ENCODE results near the gene DOCK3. TPM values are rescaled to one million over a fixed set of nuclear protein-coding genes. Genes with fewer than 3 reads are reported as not detected.

The DOCK3 gene
- polyA plus RNA-seq, 2 of the 4 experiments (the other 2 are of a cell fraction) = 0.40 to 0.46 TPM

DNA sequence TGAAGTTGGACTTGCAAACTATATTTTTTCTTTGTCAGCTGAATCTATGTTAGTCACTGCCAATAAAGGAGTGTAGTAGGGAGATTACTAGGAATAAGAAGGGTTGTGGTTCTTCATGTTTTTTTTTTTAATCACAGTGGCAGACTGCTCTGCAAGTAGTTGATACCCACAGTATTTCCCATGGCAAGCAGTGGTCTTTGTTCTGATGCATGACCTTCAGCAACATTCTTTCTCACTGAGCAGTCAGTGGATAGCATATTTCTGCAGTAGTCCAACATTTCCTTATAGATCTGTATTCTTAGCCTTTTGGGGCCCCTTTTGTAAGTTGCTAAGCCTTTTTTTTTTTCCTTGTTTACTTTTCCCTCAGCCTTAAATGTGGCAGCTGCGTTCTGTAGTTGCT lies 151.1 kb downstream of the DOCK3 start:
- DNase-seq (ENCODE audit: low read depth in 1 of 2, low spot score in 1 of 2) (no peak), FAIRE-seq (no peak), ATAC-seq (no peak)
- no peak overlapping the region for H3K4me3 ChIP-seq
- no peak overlapping the region for H3K4me2 ChIP-seq
- CTCF ChIA-PET = no interaction called here
- no peak for TF ChIP-seq BHLHE40 (IDR thresholded peaks at IDR 0.05; ENCODE audit: low read depth, low read length)
- TF ChIP-seq CHD4 (IDR thresholded peaks at IDR 0.05; ENCODE audit: borderline replicate concordance) = no peak
- TF ChIP-seq ZNF302 (CRISPR knock-in tag; IDR thresholded peaks at IDR 0.05) = no peak
- TF ChIP-seq, protein P1, sequence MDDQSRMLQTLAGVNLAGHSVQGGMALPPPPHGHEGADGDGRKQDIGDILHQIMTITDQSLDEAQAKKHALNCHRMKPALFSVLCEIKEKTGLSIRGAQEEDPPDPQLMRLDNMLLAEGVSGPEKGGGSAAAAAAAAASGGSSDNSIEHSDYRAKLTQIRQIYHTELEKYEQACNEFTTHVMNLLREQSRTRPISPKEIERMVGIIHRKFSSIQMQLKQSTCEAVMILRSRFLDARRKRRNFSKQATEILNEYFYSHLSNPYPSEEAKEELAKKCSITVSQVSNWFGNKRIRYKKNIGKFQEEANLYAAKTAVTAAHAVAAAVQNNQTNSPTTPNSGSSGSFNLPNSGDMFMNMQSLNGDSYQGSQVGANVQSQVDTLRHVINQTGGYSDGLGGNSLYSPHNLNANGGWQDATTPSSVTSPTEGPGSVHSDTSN (IDR thresholded peaks at IDR 0.05) = no peak
- TF ChIP-seq HOXB13 (CRISPR knock-in tag; IDR thresholded peaks at IDR 0.05; ENCODE audit: low read depth) = no peak
- TF ChIP-seq CEBPB (IDR thresholded peaks at IDR 0.05) = no peak
- no peak for TF ChIP-seq MAZ (IDR thresholded peaks at IDR 0.05; ENCODE audit: borderline replicate concordance, low read depth, low read length)
- no peak for TF ChIP-seq EHF (CRISPR knock-in tag; IDR thresholded peaks at IDR 0.05)
- TF ChIP-seq JUN (IDR thresholded peaks at IDR 0.05) = no peak
- TF ChIP-seq, protein P2, sequence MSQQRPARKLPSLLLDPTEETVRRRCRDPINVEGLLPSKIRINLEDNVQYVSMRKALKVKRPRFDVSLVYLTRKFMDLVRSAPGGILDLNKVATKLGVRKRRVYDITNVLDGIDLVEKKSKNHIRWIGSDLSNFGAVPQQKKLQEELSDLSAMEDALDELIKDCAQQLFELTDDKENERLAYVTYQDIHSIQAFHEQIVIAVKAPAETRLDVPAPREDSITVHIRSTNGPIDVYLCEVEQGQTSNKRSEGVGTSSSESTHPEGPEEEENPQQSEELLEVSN (IDR thresholded peaks at IDR 0.05; ENCODE audit: borderline replicate concordance, low read depth) = no peak
- TF ChIP-seq, protein P3, sequence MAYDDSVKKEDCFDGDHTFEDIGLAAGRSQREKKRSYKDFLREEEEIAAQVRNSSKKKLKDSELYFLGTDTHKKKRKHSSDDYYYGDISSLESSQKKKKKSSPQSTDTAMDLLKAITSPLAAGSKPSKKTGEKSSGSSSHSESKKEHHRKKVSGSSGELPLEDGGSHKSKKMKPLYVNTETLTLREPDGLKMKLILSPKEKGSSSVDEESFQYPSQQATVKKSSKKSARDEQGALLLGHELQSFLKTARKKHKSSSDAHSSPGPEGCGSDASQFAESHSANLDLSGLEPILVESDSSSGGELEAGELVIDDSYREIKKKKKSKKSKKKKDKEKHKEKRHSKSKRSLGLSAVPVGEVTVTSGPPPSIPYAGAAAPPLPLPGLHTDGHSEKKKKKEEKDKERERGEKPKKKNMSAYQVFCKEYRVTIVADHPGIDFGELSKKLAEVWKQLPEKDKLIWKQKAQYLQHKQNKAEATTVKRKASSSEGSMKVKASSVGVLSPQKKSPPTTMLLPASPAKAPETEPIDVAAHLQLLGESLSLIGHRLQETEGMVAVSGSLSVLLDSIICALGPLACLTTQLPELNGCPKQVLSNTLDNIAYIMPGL (CRISPR knock-in tag; IDR thresholded peaks at IDR 0.05; ENCODE audit: borderline replicate concordance) = no peak
- TF ChIP-seq RAD21 (conservative IDR thresholded peaks at IDR 0.05 in 1 of 2, IDR thresholded peaks at IDR 0.05 in 1 of 2) = no peak
- TF ChIP-seq NFE2L2 (conservative IDR thresholded peaks at IDR 0.05; ENCODE audit: low read length) = no peak
- TF ChIP-seq RCOR1 (IDR thresholded peaks at IDR 0.05; ENCODE audit: low read depth, low read length) = no peak
- TF ChIP-seq, protein P4, sequence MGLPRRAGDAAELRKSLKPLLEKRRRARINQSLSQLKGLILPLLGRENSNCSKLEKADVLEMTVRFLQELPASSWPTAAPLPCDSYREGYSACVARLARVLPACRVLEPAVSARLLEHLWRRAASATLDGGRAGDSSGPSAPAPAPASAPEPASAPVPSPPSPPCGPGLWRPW (IDR thresholded peaks at IDR 0.05) = no peak
- POLR2A ChIA-PET = no interaction called here
- H3K4me1 ChIP-seq = no peaks in the 10 kb centered on the region
- no peaks in the 10 kb centered on the region for H3K9me3 ChIP-seq
- 4% methylated on average over 1 of the region's 1 CpG for WGBS (ENCODE audit: missing lambda C conversion rate)
- H3K27ac ChIP-seq = no peak overlapping the region

DNA sequence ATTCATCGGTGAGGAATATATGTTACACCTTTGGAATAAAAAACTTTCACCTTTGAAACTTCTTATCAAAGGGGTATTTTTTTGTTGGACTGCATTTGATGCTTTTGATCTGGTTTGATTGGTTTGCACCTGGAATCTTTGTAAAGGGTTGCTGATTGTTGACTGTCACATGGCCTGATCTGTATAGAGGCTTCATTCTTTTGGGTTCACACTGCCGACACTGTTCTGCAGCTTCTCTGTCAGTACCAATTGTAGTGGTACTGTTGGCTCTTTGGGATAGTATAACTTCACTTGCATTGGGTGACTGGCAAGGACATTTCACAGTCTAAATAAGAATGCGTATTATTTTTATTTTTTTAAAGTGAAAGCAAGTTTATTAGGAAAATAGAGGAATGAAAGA lies 155.7 kb downstream of the DOCK3 start:
- CTCF ChIA-PET = no interaction called here
- ATAC-seq = no peak
- Histone ChIP-seq H3K4me3 (no peak overlapping the region), H3K27ac (no peak overlapping the region), H3K9me3 (no peaks in the 10 kb centered on the region), H3K4me2 (no peak overlapping the region), H3K4me1 (no peaks in the 10 kb centered on the region)
- FAIRE-seq = no peak
- TF ChIP-seq ZC3H11A (IDR thresholded peaks at IDR 0.05) (no peak), HDAC2 (IDR thresholded peaks at IDR 0.05) (no peak), EHMT2 (IDR thresholded peaks at IDR 0.05; ENCODE audit: low read depth) (no peak), KDM1A (IDR thresholded peaks at IDR 0.05; ENCODE audit: low read depth) (no peak), CBX8 (IDR thresholded peaks at IDR 0.05) (no peak), BHLHE40 (IDR thresholded peaks at IDR 0.05; ENCODE audit: low read depth, low read length) (no peak), JUNB (IDR thresholded peaks at IDR 0.05) (no peak)
- TF ChIP-seq, protein P1 (IDR thresholded peaks at IDR 0.05) = no peak
- DNase-seq (ENCODE audit: low read depth in 1 of 2, low spot score in 1 of 2) = no peak
- POLR2A ChIA-PET = no interaction called here
- 29% methylated on average over 3 of the region's 3 CpGs for WGBS (ENCODE audit: missing lambda C conversion rate)

All from A549 (cell line).